A673 (cell line): Measurements from ENCODE around the gene SIDT1. TPM values are rescaled to one million over a fixed set of nuclear protein-coding genes. Genes with fewer than 3 reads are reported as not detected.

Experiments
- BruUV-seq: library from RNA; stranded (reverse); fragments of 400-500 nt; replicated peaks from 2 replicates; lab custom pipeline; 2021; lab: Mats Ljungman, UMichigan
- CTCF ChIA-PET: fragments of 300-600 bp; sonication (Branson Sonifier 250); formaldehyde crosslinking; loops from one replicate; lab custom pipeline; 2022; ENCODE audit warnings: antibody characterized with exemption; lab: Charles Lee
- POLR2A ChIA-PET: fragments of 300-600 bp; sonication (Branson Sonifier 250); formaldehyde crosslinking; loops from one replicate; lab custom pipeline; 2022; ENCODE audit warnings: antibody characterized with exemption; ENCODE audit not compliant: low non-redundant PET; lab: Charles Lee
- DNase-seq: peaks from one replicate; pipeline ENCODE4 v3.0.0-alpha.2; 2015; ENCODE audit warnings: low spot score
- H3K27ac ChIP-seq: fragments of 200-600 bp; sonication (generic); 2 replicates; pipeline ENCODE4 v1.5.1; 2016; ENCODE audit warnings: mixed run types, low read depth, mild to moderate bottlenecking, mixed read lengths, antibody characterized with exemption, low read length; ENCODE audit not compliant: poor library complexity, severe bottlenecking
- H3K27me3 ChIP-seq: fragments of 200-600 bp; sonication (generic); replicated peaks from 2 replicates; pipeline ENCODE4 v1.6.1; 2017; ENCODE audit warnings: mixed run types, low read depth, mild to moderate bottlenecking, mixed read lengths, antibody characterized with exemption, low read length; ENCODE audit not compliant: insufficient read depth, poor library complexity
- H3K36me3 ChIP-seq: fragments of 200-600 bp; sonication (generic); 2 replicates; pipeline ENCODE4 v1.6.1; 2016; ENCODE audit warnings: mixed run types, mild to moderate bottlenecking, mixed read lengths, antibody characterized with exemption, low read length; ENCODE audit not compliant: insufficient read depth, poor library complexity, severe bottlenecking
- H3K4me1 ChIP-seq: fragments of 200-600 bp; sonication (generic); 2 replicates; pipeline ENCODE4 v1.6.1; 2017; ENCODE audit warnings: mixed run types, mild to moderate bottlenecking, mixed read lengths, antibody characterized with exemption, low read length; ENCODE audit not compliant: insufficient read depth, poor library complexity, severe bottlenecking
- H3K4me3 ChIP-seq: fragments of 200-600 bp; sonication (generic); 2 replicates; pipeline ENCODE4 v1.5.1; 2016; ENCODE audit warnings: low read depth, mixed run types, mild to moderate bottlenecking, mixed read lengths, low read length; ENCODE audit not compliant: poor library complexity, severe bottlenecking
- H3K9me3 ChIP-seq: fragments of 200-600 bp; sonication (generic); 2 replicates; pipeline ENCODE4 v1.6.1; 2016; ENCODE audit warnings: mixed run types, low read depth, mild to moderate bottlenecking, mixed read lengths, antibody characterized with exemption, low read length; ENCODE audit not compliant: poor library complexity, severe bottlenecking
- EZH2 ChIP-seq: fragments of 200-600 bp; sonication (generic); IDR thresholded peaks from 2 replicates; pipeline ENCODE4 v1.6.1; 2017; ENCODE audit warnings: borderline replicate concordance, low read depth, mild to moderate bottlenecking, mixed read lengths, antibody characterized with exemption, low read length; ENCODE audit not compliant: poor library complexity, severe bottlenecking
- intact Hi-C: fragments of 100-400 bp; cut with micrococcal nuclease; formaldehyde crosslinking; loops from one replicate; pipeline ENCODE4 v1.10.0; 2022; ENCODE audit not compliant: unreplicated experiment
- total RNA-seq: library from RNA; stranded (reverse); gene quantifications from 2 replicates; pipeline ENCODE4 v1.2.3, GENCODE V29; 2021
- TF ChIP-seq, protein P1 (sequence below): fragments of 300-800, 200-600 bp; sonication (generic); conservative IDR thresholded peaks from 2 replicates; pipeline ENCODE4 v1.5.1; 2017; ENCODE audit warnings: low read depth, mild to moderate bottlenecking, antibody characterized with exemption, low read length, moderate library complexity, mixed read lengths

Gene SIDT1
- total RNA-seq, 1 experiment from 2014 or later: not detected

- no peaks in the 10 kb centered on the region for H3K4me1 ChIP-seq
- no peak overlapping the region for H3K27ac ChIP-seq
- ChIA-PET POLR2A (no interaction called here), CTCF (no interaction called here)
- H3K9me3 ChIP-seq: no peaks in the 10 kb centered on the region
- no peaks in the 10 kb centered on the region for H3K27me3 ChIP-seq
- TF ChIP-seq, protein P1, sequence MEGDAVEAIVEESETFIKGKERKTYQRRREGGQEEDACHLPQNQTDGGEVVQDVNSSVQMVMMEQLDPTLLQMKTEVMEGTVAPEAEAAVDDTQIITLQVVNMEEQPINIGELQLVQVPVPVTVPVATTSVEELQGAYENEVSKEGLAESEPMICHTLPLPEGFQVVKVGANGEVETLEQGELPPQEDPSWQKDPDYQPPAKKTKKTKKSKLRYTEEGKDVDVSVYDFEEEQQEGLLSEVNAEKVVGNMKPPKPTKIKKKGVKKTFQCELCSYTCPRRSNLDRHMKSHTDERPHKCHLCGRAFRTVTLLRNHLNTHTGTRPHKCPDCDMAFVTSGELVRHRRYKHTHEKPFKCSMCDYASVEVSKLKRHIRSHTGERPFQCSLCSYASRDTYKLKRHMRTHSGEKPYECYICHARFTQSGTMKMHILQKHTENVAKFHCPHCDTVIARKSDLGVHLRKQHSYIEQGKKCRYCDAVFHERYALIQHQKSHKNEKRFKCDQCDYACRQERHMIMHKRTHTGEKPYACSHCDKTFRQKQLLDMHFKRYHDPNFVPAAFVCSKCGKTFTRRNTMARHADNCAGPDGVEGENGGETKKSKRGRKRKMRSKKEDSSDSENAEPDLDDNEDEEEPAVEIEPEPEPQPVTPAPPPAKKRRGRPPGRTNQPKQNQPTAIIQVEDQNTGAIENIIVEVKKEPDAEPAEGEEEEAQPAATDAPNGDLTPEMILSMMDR: no peak
- no peak for TF ChIP-seq EZH2
- intact Hi-C loops: no loop called here
- H3K36me3 ChIP-seq: peaks cover 13% of the 10 kb centered on the region
- H3K4me3 ChIP-seq: no peak overlapping the region
- BruUV-seq: no TSS peak
- DNase-seq: no peak
These were observed 30.8 kb upstream of the SIDT1 start for GRCh38 chr3:113501597-113501996.

DNA sequence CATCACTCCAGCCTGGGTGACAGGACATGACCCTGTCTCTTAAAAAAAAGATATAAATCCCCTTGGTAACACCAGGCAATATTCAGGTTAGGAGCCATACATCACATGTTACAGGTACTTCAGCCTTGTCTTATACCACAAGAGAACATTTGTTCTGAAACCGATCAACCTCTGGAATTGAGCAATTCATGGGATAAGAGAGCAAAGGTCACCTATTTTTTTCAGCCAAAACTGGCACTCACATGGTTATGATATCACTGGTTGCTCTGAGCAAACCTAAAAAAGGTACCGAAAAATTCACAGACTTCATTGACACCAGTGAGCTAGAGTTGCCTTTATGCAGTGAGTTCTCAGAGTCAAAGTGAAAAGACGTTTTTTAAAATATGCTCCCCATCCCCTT is 26.5 kb upstream of the SIDT1 start:
- BruUV-seq: no TSS peak
- Histone ChIP-seq H3K27me3 (no peaks in the 10 kb centered on the region), H3K9me3 (peaks cover 5% of the 10 kb centered on the region), H3K4me3 (no peak overlapping the region), H3K4me1 (no peaks in the 10 kb centered on the region), H3K27ac (no peak overlapping the region), H3K36me3 (peaks cover 7% of the 10 kb centered on the region)
- ChIA-PET CTCF (no interaction called here), POLR2A (no interaction called here)
- intact Hi-C loops: no loop called here
- DNase-seq: no peak
- TF ChIP-seq, protein P1: no peak
- TF ChIP-seq EZH2: no peak

DNA sequence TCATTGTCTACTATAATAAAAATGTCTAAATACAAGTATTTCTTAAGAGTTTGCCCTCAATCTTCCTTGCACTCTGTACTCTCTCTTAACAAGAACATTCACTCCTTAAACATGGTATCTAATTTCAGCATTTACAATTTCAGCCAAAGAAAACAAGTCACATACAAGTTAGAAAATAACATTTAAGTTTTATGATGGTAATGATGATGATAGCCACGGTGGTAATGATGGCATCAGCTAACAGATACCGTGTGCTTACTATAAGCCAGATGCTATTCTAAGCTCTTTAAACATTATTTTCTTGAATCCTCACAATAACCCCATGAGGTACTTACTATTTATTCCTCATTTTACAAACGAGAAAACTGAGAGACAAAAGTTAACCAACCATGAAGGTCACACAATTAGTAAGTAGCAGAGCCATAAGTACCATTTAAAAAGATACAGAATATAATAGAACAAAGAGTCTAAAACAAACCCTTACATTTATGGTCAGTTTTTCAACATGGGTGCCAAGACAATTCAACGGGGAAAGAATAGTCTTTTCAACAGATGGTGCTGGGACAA is 24.8 kb upstream of the SIDT1 start:
- intact Hi-C loops: no loop called here
- POLR2A ChIA-PET: no interaction called here

More for the DNA sequence above, 24.8 kb upstream of the SIDT1 start:
- TF ChIP-seq, protein P1: no peak
- no peak for TF ChIP-seq EZH2
- Histone ChIP-seq H3K36me3 (peaks cover 7% of the 10 kb centered on the region), H3K4me3 (no peak overlapping the region), H3K4me1 (no peaks in the 10 kb centered on the region), H3K27me3 (no peaks in the 10 kb centered on the region), H3K27ac (no peak overlapping the region), H3K9me3 (peaks cover 5% of the 10 kb centered on the region)
- CTCF ChIA-PET: no interaction called here
- BruUV-seq: no TSS peak
- DNase-seq: no peak
